A549 (cell line): ENCODE measurements around the gene B3GNT3. TPM values are rescaled to one million over a fixed set of nuclear protein-coding genes. Genes with fewer than 3 reads are reported as not detected.

Source experiments
- ATAC-seq, 2 experiments: fragments of 200-7000 bp in 1 of 2; fragments of >200 bp in 1 of 2; cut with Nextera tagmentation in 1 of 2; cut with Tn5 transposase in 1 of 2; 3 replicates each; pipeline versions ENCODE4 v1.8.0 to v1.9.1; 2018 to 2020; ENCODE audit warnings: mild to moderate bottlenecking in 1 of 2, moderate library complexity in 1 of 2
- CTCF ChIA-PET: fragments of 300-600 bp; sonication (Branson Sonifier 250); formaldehyde crosslinking; extraction: SDS; loops from one replicate; lab custom pipeline; 2021; ENCODE audit warnings: antibody characterized with exemption, inconsistent platforms; lab: Yijun Ruan, JAX
- POLR2A ChIA-PET: fragments of 350-600 bp; formaldehyde crosslinking; extraction: SDS; loops from one replicate; lab custom pipeline; 2021; ENCODE audit warnings: antibody characterized with exemption, inconsistent platforms; lab: Yijun Ruan, JAX
- DNase-seq, 2 experiments: peaks; one replicate each; pipeline versions ENCODE4 v3.0.0 to v3.0.0-alpha.2; 2011 to 2016; ENCODE audit warnings: low read depth in 1 of 2, low spot score in 1 of 2
- FAIRE-seq: peaks from 2 replicates; lab custom pipeline; 2011; peaks lifted over from hg19 to GRCh38; lab: Jason Lieb, UNC
- H3K27ac ChIP-seq, 2 experiments: fragments of >200 bp; sonication (Bioruptor Twin); formaldehyde crosslinking; 3 replicates each; pipeline ENCODE4 v1.5.1; 2016 to 2017
- H3K4me1 ChIP-seq: fragments of >200 bp; sonication (Bioruptor Twin); formaldehyde crosslinking; 3 replicates; pipeline ENCODE4 v1.6.1; 2016
- H3K4me2 ChIP-seq: fragments of >200 bp; sonication (Bioruptor Twin); formaldehyde crosslinking; 3 replicates; pipeline ENCODE4 v1.6.1; 2016
- H3K4me3 ChIP-seq: fragments of >200 bp; sonication (Bioruptor Twin); formaldehyde crosslinking; 3 replicates; pipeline ENCODE4 v1.5.1; 2016
- H3K9me3 ChIP-seq: fragments of >200 bp; sonication (Bioruptor Twin); formaldehyde crosslinking; 3 replicates; pipeline ENCODE4 v1.6.1; 2016
- CBX2 ChIP-seq: fragments of 200-600 bp; sonication (generic); IDR thresholded peaks from 2 replicates; pipeline ENCODE4 v1.6.1; 2016; ENCODE audit warnings: low read depth, mild to moderate bottlenecking, borderline replicate concordance
- CBX8 ChIP-seq: fragments of 200-600 bp; sonication (generic); IDR thresholded peaks from 2 replicates; pipeline ENCODE4 v1.6.1; 2016
- CEBPB ChIP-seq, 2 experiments: fragments of >200 bp in 1 of 2; sonication (Bioruptor Twin) in 1 of 2; formaldehyde crosslinking in 1 of 2; IDR thresholded peaks; 2 replicates each; pipeline ENCODE4 v1.6.1; 2012 to 2016
- CTCF ChIP-seq: fragments of >200 bp; sonication (Bioruptor Twin); formaldehyde crosslinking; IDR thresholded peaks from 3 replicates; pipeline ENCODE4 v1.5.1; 2016
- E2F6 ChIP-seq: IDR thresholded peaks from 2 replicates; pipeline ENCODE4 v1.6.1; 2012; ENCODE audit warnings: low read depth, borderline replicate concordance
- FOSL2 ChIP-seq, 2 experiments: fragments of 450-650 bp in 1 of 2; fragments of >200 bp in 1 of 2; sonication (Bioruptor Twin) in 1 of 2; formaldehyde crosslinking; IDR thresholded peaks; 2 replicates each; pipeline versions ENCODE4 v1.5.0 to v1.6.1; 2016 to 2020; ENCODE audit warnings: mild to moderate bottlenecking in 1 of 2, moderate library complexity in 1 of 2
- GATA3 ChIP-seq: IDR thresholded peaks from 2 replicates; pipeline ENCODE4 v1.6.1; 2012; ENCODE audit warnings: borderline replicate concordance
- HES2 ChIP-seq: fragments of >200 bp; sonication (Bioruptor Twin); formaldehyde crosslinking; IDR thresholded peaks from 2 replicates; pipeline ENCODE4 v1.6.1; 2016
- HEYL ChIP-seq: fragments of 250-450 bp; sonication (Bioruptor Pico); IDR thresholded peaks from 2 replicates; pipeline ENCODE4 v1.8.0; 2021; ENCODE audit warnings: mild to moderate bottlenecking, moderate library complexity
- HMGXB4 ChIP-seq: fragments of 250-450 bp; sonication (Bioruptor Pico); IDR thresholded peaks from 2 replicates; pipeline ENCODE4 v1.5.0; 2021; ENCODE audit warnings: mild to moderate bottlenecking, moderate library complexity, borderline replicate concordance
- HOXB13 ChIP-seq: fragments of 250-450 bp; sonication (Bioruptor Pico); IDR thresholded peaks from 2 replicates; pipeline ENCODE4 v1.5.0; 2020; ENCODE audit warnings: low read depth, mild to moderate bottlenecking, moderate library complexity
- HOXB5 ChIP-seq: fragments of 250-450 bp; sonication (Bioruptor Pico); IDR thresholded peaks from 2 replicates; pipeline ENCODE4 v1.5.0; 2020; ENCODE audit warnings: mild to moderate bottlenecking, moderate library complexity
- MAX ChIP-seq: IDR thresholded peaks from 2 replicates; pipeline ENCODE4 v1.6.1; 2012
- MAZ ChIP-seq: fragments of 150-350 bp; IDR thresholded peaks from 2 replicates; pipeline ENCODE4 v1.6.1; 2014; ENCODE audit warnings: antibody characterized with exemption, low read depth, low read length, borderline replicate concordance
- MYC ChIP-seq: IDR thresholded peaks from 2 replicates; pipeline ENCODE4 v1.6.1; 2012; ENCODE audit warnings: mild to moderate bottlenecking, inconsistent platforms, low read length, improper control_type of control experiment, borderline replicate concordance
- POLR2A ChIP-seq: IDR thresholded peaks from 2 replicates; pipeline ENCODE4 v1.6.1; 2012; ENCODE audit warnings: mild to moderate bottlenecking, low read length
- RCOR1 ChIP-seq: fragments of 150-350 bp; IDR thresholded peaks from 2 replicates; pipeline ENCODE4 v1.6.1; 2014; ENCODE audit warnings: antibody characterized with exemption, low read length, low read depth
- RFX5 ChIP-seq: fragments of 450-650 bp; IDR thresholded peaks from 2 replicates; pipeline ENCODE4 v1.7.1; 2014; ENCODE audit warnings: antibody characterized with exemption, mild to moderate bottlenecking, moderate library complexity
- SREBF2 ChIP-seq: fragments of 450-650 bp; IDR thresholded peaks from 2 replicates; pipeline ENCODE4 v1.6.1; 2014; ENCODE audit warnings: mild to moderate bottlenecking, moderate library complexity
- TP53 ChIP-seq: fragments of 250-450 bp; sonication (Bioruptor Pico); IDR thresholded peaks from 2 replicates; pipeline ENCODE4 v1.5.0; 2021; ENCODE audit warnings: mild to moderate bottlenecking, moderate library complexity
- USF2 ChIP-seq: fragments of 450-650 bp; IDR thresholded peaks from 2 replicates; pipeline ENCODE4 v1.6.1; 2014; ENCODE audit warnings: antibody characterized with exemption
- ZC3H11A ChIP-seq: fragments of 450-650 bp; IDR thresholded peaks from 2 replicates; pipeline ENCODE4 v1.6.1; 2014; ENCODE audit warnings: antibody characterized with exemption, mild to moderate bottlenecking
- ZFP36 ChIP-seq: fragments of 450-650 bp; IDR thresholded peaks from 2 replicates; pipeline ENCODE4 v1.6.1; 2014; ENCODE audit warnings: borderline replicate concordance; ENCODE audit not compliant: partially characterized antibody
- WGBS: methylation state at CpG from one replicate; pipeline ENCODE4 v1.1.6; 2017; ENCODE audit errors: missing lambda C conversion rate; 5-methylcytosine and 5-hydroxymethylcytosine counted together
- polyA plus RNA-seq, 4 experiments: library from polyadenylated mRNA; depleted of rRNA in 3 of 4; stranded (reverse); fragments of >200 nt; fragmentation: RNase III in 1 of 4; extraction: RNeasy Plus Mini Kit Qiagen cat#74134 plus additional on column Dnase treatment in 1 of 4; gene quantifications; 2 replicates in 3 of 4; 3 replicates in 1 of 4; pipeline ENCODE4 v1.2.3, GENCODE V29; 2011 to 2017

The B3GNT3 gene
- polyA plus RNA-seq, 2 of the 4 experiments (the other 2 are of a cell fraction) = 2.4 to 2.7 TPM

- no peaks in the 10 kb centered on the region for H3K9me3 ChIP-seq
- no peak for TF ChIP-seq HEYL (CRISPR knock-in tag)
- TF ChIP-seq ZFP36 = peak; percentile 69
- TF ChIP-seq, all 56 proteins: peak for 1
- ATAC-seq (no peak), DNase-seq (no peak), FAIRE-seq (no peak)
- POLR2A ChIA-PET = no interaction called here
- Histone ChIP-seq H3K4me3 (no peak overlapping the region), H3K4me2 (no peak overlapping the region), H3K4me1 (peaks cover 6% of the 10 kb centered on the region), H3K27ac (no peak overlapping the region)
- CTCF ChIA-PET = interaction anchor here (0.7 to 5.4 kb wide), 3 partner anchors 16 to 157 kb away, joined by 3 to 19 read pairs (median 3); no protein-coding TSS in a partner anchor
- 73% methylated on average over 6 of the region's 6 CpGs for WGBS
Measured at GRCh38 chr19:17840019-17840418, 45.1 kb downstream of the B3GNT3 start.

- peak; percentile 60 to 66 for ATAC-seq
- ChIA-PET POLR2A (interaction anchor here (0.5 to 1.5 kb wide), 2 partner anchors 18 to 34 kb away, joined by 3 to 17 read pairs; partner anchors contain the start of gene RPL18A), CTCF (interaction anchor here (0.7 to 1.4 kb wide), 3 partner anchors 9 to 28 kb away, joined by 3 to 4 read pairs (median 3); no protein-coding TSS in a partner anchor)
- 3% methylated on average over 22 of the region's 30 CpGs for WGBS
- H3K4me2 ChIP-seq = peak overlapping the region; percentile 92
- H3K4me3 ChIP-seq = peak overlapping the region; percentile 47
- no peaks in the 10 kb centered on the region for H3K9me3 ChIP-seq
- H3K27ac ChIP-seq = peak overlapping the region; percentile 74 to 89
- H3K4me1 ChIP-seq = peaks cover 6% of the 10 kb centered on the region
- TF ChIP-seq RFX5 (peak; percentile 62; the same call in 1 of the 2 replicates), GATA3 (no peak), CEBPB (IDR thresholded peaks at IDR 0.05) (no peak), MAX (peak; percentile 24)
- no peak for FAIRE-seq
- DNase-seq = peak in 1 of 2 experiments; percentile 74
Measured at GRCh38 chr19:17841371-17841809, 46.5 kb downstream of the B3GNT3 start.

- peak; percentile 91 to 95 for DNase-seq
- no peaks in the 10 kb centered on the region for H3K9me3 ChIP-seq
- WGBS = 0% methylated on average over 8 of the region's 56 CpGs
- H3K4me3 ChIP-seq = peak overlapping the region; percentile 47
- H3K4me2 ChIP-seq = peak overlapping the region; percentile 92
- ChIA-PET CTCF (interaction anchor here (0.6 to 1.4 kb wide), 5 partner anchors 9 to 254 kb away, joined by 3 to 4 read pairs (median 3); no protein-coding TSS in a partner anchor), POLR2A (interaction anchor here (0.5 to 1.5 kb wide), 3 partner anchors 11 to 35 kb away, joined by 3 to 17 read pairs (median 3); partner anchors contain the start of gene RPL18A)
- peak overlapping the region; percentile 74 to 89 for H3K27ac ChIP-seq
- FAIRE-seq = no peak
- peaks cover 6% of the 10 kb centered on the region for H3K4me1 ChIP-seq
- ATAC-seq = peak; percentile 85 to 93
- TF ChIP-seq RCOR1 (no peak), GATA3 (no peak), POLR2A (peak; percentile 63), MAX (peak; percentile 93), CTCF (no peak), TP53 (CRISPR knock-in tag) (0 out of 2 replicates have a peak, but pooled peaks have one; percentile 50), HMGXB4 (CRISPR knock-in tag) (no peak), E2F6 (peak; percentile 92), MYC (peak; percentile 42; the same call in 1 of the 2 replicates), MAZ (no peak), HES2 (no peak), RFX5 (no peak), USF2 (peak; percentile 21; the same call in 1 of the 2 replicates), HEYL (CRISPR knock-in tag) (no peak), HOXB5 (no peak), HOXB13 (CRISPR knock-in tag) (0 out of 2 replicates have a peak, but pooled peaks have one; percentile 63), CBX2 (no peak), FOSL2 (IDR thresholded peaks at IDR 0.05) (no peak), FOSL2 (CRISPR knock-in tag; IDR thresholded peaks at IDR 0.05) (no peak), CBX8 (no peak), ZC3H11A (no peak), SREBF2 (no peak)
Measured at GRCh38 chr19:17841810-17842662, 47.1 kb downstream of the B3GNT3 start.
